Measurements from ENCODE around the gene PRDM16.

DNA sequence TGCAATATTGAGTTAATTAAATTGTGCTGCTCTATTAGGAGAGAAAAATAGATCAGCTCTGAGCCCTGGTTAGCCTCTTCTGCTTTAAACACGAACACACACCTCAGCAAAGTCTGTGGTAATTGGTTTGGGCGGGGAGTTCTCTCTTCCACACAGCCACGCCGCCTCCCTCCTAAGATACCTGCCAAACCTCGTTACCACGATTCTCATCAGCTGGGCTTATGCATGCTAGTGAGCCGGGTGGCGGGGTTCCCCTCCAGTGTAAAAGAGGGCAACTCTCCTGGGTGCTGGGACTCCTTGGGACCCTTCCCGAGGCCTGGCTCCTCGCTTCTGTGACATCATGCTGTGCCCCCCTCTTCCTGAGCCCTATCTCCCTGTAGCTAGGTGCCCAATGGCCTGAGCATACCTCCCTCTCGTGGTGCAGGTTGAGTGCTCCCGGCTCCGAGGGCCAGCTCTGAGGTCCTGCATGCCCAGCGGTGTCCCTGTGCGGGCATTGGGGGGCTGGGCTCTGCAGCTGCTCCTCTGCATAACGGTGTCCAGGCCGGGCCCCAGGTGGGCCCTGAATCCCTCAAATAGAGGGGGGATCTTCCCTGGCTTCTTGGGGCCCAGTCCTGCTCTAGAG, 182.9 kb downstream of the PRDM16 start:
- TF ChIP-seq, protein P1, sequence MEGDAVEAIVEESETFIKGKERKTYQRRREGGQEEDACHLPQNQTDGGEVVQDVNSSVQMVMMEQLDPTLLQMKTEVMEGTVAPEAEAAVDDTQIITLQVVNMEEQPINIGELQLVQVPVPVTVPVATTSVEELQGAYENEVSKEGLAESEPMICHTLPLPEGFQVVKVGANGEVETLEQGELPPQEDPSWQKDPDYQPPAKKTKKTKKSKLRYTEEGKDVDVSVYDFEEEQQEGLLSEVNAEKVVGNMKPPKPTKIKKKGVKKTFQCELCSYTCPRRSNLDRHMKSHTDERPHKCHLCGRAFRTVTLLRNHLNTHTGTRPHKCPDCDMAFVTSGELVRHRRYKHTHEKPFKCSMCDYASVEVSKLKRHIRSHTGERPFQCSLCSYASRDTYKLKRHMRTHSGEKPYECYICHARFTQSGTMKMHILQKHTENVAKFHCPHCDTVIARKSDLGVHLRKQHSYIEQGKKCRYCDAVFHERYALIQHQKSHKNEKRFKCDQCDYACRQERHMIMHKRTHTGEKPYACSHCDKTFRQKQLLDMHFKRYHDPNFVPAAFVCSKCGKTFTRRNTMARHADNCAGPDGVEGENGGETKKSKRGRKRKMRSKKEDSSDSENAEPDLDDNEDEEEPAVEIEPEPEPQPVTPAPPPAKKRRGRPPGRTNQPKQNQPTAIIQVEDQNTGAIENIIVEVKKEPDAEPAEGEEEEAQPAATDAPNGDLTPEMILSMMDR (conservative IDR thresholded peaks at IDR 0.05; ENCODE audit: low read length): no peak
- TF ChIP-seq EZH2phosphoT487 (IDR thresholded peaks at IDR 0.05; ENCODE audit: borderline replicate concordance): no peak
